Muscle layer of colon (tissue), 2 donors: ENCODE data around the gene FHOD1.

Experiments
- H3K27ac ChIP-seq: one replicate; pipeline ENCODE4 v1.7.0; 2013; ENCODE audit warnings: low read depth, mild to moderate bottlenecking, low read length, moderate library complexity
- H3K27me3 ChIP-seq, 2 donors: one replicate each; pipeline ENCODE4 v1.7.0; 2013; ENCODE audit warnings: low read length in 2 of 2, mild to moderate bottlenecking in 2 of 2; ENCODE audit not compliant: insufficient read depth in 2 of 2, control insufficient read depth in 1 of 2
- H3K36me3 ChIP-seq: one replicate; pipeline ENCODE4 v1.7.0; 2013; ENCODE audit warnings: mild to moderate bottlenecking, low read length; ENCODE audit not compliant: insufficient read depth
- H3K4me1 ChIP-seq: one replicate; pipeline ENCODE4 v1.7.0; 2013; ENCODE audit warnings: mild to moderate bottlenecking, low read length; ENCODE audit not compliant: insufficient read depth
- H3K4me3 ChIP-seq, 2 donors: one replicate each; pipeline ENCODE4 v1.7.0; 2013; ENCODE audit warnings: low read length in 2 of 2, low read depth in 1 of 2, mild to moderate bottlenecking in 1 of 2, moderate library complexity in 1 of 2
- H3K9ac ChIP-seq: one replicate; pipeline ENCODE4 v1.7.0; 2013; ENCODE audit warnings: low read length
- H3K9me3 ChIP-seq: one replicate; pipeline ENCODE4 v1.7.0; 2013; ENCODE audit warnings: mild to moderate bottlenecking, low read length
- donor health status: abdominal sarcoma.
- donor health status: Adenocarcinoma of cecum.

FHOD1 gene

DNA sequence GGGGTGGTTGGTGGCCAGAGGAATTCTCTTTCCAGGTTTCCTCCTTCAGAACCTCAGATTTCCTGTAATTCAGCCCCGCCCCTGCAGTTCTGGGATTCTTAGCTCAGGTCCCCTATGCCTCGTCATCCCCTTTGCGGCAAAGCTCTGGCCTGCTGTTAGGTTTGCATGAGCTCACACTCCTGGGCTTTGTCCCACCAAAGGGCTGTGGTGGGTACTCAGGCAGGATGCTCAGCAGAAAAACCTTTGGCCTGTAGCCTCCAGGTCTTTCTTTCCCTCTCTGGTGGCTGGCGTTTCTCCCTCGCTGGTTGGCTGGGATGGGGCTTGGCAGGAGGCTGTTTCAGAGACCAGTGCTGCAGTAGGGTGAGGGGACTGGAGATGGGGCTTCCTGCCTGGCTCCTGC is 22.5 kb upstream of the FHOD1 start:
- H3K36me3 ChIP-seq, result no peaks in the 10 kb centered on the region
- no peak overlapping the region for H3K9ac ChIP-seq
- no peak overlapping the region for H3K4me3 ChIP-seq

DNA sequence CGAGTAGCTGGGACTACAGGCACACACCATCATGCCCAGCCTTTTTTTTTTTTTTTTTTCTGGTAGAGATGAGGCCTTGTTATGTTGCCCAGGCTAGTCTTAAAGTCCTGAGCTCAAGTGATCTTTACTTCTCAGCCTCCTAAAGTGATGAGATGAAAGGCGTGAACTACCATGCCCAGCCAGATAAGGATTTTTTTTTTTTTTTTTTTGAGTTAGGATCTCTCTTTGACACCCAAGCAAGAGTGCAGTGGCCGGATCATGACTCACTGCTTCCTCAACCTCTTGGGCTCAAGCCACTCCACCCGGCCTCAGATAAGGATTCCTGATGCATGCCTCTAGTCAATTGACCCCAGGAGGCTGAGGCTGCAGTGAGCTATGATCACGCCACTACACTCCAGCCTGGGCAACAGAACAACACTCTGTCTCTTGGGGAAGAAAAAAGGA is 20.9 kb upstream of the FHOD1 start:
- no peaks in the 10 kb centered on the region for H3K4me1 ChIP-seq
- no peak overlapping the region for H3K4me3 ChIP-seq
- H3K27me3 ChIP-seq, result no peaks in the 10 kb centered on the region
- H3K27ac ChIP-seq, result no peak overlapping the region
- H3K9ac ChIP-seq, result no peak overlapping the region
- no peaks in the 10 kb centered on the region for H3K36me3 ChIP-seq
- H3K9me3 ChIP-seq, result no peaks in the 10 kb centered on the region

More for the DNA sequence above, 22.5 kb upstream of the FHOD1 start:
- Histone ChIP-seq H3K9me3 (no peaks in the 10 kb centered on the region), H3K27ac (no peak overlapping the region), H3K27me3 (no peaks in the 10 kb centered on the region), H3K4me1 (no peaks in the 10 kb centered on the region)

GRCh38 chr16:67265834-67266233 is 18.6 kb upstream of the FHOD1 start:
- H3K27ac ChIP-seq, result no peak overlapping the region
- no peak overlapping the region for H3K4me3 ChIP-seq
- no peaks in the 10 kb centered on the region for H3K4me1 ChIP-seq
- no peaks in the 10 kb centered on the region for H3K9me3 ChIP-seq
- no peaks in the 10 kb centered on the region for H3K27me3 ChIP-seq
- H3K36me3 ChIP-seq, result no peaks in the 10 kb centered on the region
- H3K9ac ChIP-seq, result no peak overlapping the region

DNA sequence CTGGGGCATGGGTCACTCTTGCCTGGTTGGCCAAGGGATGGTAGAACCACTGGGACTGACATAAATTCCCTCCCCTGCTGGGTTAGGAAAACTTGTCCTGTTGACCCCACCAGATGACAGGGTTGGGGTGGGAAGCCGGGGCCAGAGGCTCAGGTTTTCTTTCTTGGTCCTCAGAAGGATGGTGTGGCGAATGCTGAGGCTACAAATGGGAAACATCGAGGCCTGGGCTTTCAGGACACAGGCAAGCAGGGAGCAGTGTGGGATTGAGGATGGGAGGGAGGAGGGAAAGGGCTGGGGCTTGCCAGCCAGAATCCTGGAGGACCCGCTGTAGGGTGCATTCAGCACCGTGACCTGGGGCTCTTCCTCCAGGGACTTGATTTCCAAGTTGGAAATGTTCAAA is 17.6 kb upstream of the FHOD1 start:
- no peaks in the 10 kb centered on the region for H3K4me1 ChIP-seq
- no peaks in the 10 kb centered on the region for H3K36me3 ChIP-seq
- H3K9ac ChIP-seq, result no peak overlapping the region
- no peaks in the 10 kb centered on the region for H3K27me3 ChIP-seq
- H3K4me3 ChIP-seq, result no peak overlapping the region
- H3K27ac ChIP-seq, result no peak overlapping the region
- no peaks in the 10 kb centered on the region for H3K9me3 ChIP-seq

DNA sequence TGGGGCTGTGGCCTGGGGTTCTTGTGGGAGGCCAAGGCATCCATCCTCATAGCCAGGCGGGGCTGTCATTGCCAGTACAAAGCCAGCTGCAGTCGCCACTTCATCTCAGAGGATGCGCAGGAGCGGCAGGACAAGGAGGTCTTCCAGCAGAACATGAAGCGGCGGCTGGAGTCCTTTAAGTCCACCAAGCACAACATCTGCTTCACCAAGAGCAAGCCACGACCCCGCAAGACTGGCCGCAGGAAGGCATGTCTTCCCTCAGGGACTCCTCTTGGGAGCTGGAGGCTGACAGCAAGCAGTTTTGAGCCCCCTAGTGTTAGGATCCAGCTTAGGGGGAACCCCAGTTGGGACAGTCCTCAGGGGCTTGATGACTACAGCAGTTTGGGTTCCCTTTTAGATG is 17.0 kb upstream of the FHOD1 start:
- Histone ChIP-seq H3K27me3 (no peaks in the 10 kb centered on the region), H3K9ac (no peak overlapping the region), H3K36me3 (no peaks in the 10 kb centered on the region), H3K4me1 (no peaks in the 10 kb centered on the region), H3K9me3 (no peaks in the 10 kb centered on the region), H3K27ac (no peak overlapping the region), H3K4me3 (no peak overlapping the region)

GRCh38 chr16:67263201-67263600 is 15.9 kb upstream of the FHOD1 start:
- Histone ChIP-seq H3K27me3 (no peaks in the 10 kb centered on the region), H3K36me3 (no peaks in the 10 kb centered on the region), H3K4me3 (no peak overlapping the region), H3K27ac (no peak overlapping the region), H3K4me1 (no peaks in the 10 kb centered on the region), H3K9me3 (no peaks in the 10 kb centered on the region), H3K9ac (no peak overlapping the region)

DNA sequence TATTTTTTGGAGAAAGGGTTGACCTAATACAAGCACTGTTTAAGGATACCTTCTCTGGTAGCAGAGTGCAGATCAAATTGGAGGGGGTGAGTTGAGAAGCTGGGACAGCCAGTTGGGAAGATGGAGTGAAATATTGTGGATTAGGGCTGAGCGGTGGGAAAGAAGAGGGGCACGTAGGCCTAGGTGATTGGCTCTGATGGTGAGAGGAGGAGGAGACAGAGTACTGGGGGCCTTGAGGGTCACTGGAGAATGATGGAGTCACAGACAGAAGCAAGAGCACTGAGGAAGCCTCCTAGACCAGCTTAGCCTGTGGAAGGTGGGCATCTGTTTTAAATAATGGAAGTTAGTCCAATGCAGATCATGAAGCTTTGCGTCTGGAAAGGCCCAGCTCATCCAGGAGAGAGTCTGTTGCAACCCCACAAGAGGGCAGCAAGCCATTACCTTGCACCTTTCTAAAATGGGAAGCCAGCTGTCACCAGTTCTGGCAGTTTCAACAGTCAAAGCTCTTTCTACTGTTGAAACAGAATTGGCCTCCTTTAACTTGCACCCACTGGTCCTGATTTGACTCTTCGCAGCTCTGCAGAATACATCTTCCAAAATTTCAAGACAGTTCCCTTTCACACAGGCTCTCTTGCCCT is 13.3 kb upstream of the FHOD1 start:
- Histone ChIP-seq H3K4me3 (no peak overlapping the region), H3K9ac (no peak overlapping the region), H3K4me1 (no peaks in the 10 kb centered on the region), H3K9me3 (no peaks in the 10 kb centered on the region), H3K36me3 (no peaks in the 10 kb centered on the region), H3K27me3 (peaks cover 0 to 8% of the 10 kb centered on the region in 2 donors), H3K27ac (no peak overlapping the region)

DNA sequence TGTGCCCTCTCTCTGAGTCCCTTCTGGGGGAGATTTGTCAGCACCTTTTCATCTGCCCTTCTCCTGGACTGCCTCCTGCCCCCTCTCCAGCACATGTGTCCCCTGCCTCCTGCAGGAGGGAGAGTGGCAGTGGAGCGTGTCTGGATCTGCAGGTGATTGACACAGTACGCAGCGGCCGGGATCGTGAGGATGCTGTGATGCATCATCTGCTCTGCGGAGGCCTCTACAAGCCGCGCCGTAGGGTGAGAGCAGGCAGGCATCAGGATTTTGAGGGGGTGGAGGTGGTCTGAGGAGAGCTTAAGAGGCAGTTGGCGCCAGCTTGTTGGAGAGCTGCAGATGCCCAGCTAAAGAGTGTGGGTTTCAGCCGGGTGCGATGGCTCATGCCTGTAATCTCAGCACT is 12.4 kb upstream of the FHOD1 start:
- H3K9me3 ChIP-seq, result no peaks in the 10 kb centered on the region
- no peaks in the 10 kb centered on the region for H3K36me3 ChIP-seq
- no peak overlapping the region for H3K4me3 ChIP-seq
- peaks cover 0 to 13% of the 10 kb centered on the region in 2 donors for H3K27me3 ChIP-seq
- no peak overlapping the region for H3K27ac ChIP-seq
- H3K9ac ChIP-seq, result no peak overlapping the region
- no peaks in the 10 kb centered on the region for H3K4me1 ChIP-seq

GRCh38 chr16:67258161-67258835 is 11.0 kb upstream of the FHOD1 start:
- H3K9me3 ChIP-seq, result no peaks in the 10 kb centered on the region
- H3K9ac ChIP-seq, result no peak overlapping the region
- no peak overlapping the region for H3K4me3 ChIP-seq
- no peaks in the 10 kb centered on the region for H3K36me3 ChIP-seq
- no peaks in the 10 kb centered on the region for H3K4me1 ChIP-seq
- H3K27ac ChIP-seq, result no peak overlapping the region
- peaks cover 0 to 13% of the 10 kb centered on the region in 2 donors for H3K27me3 ChIP-seq

GRCh38 chr16:67257486-67258160 is 10.3 kb upstream of the FHOD1 start:
- H3K9me3 ChIP-seq, result no peaks in the 10 kb centered on the region
- no peak overlapping the region for H3K4me3 ChIP-seq
- no peaks in the 10 kb centered on the region for H3K4me1 ChIP-seq
- no peak overlapping the region for H3K9ac ChIP-seq
- H3K36me3 ChIP-seq, result no peaks in the 10 kb centered on the region
- no peak overlapping the region for H3K27ac ChIP-seq
- peaks cover 0 to 17% of the 10 kb centered on the region in 2 donors for H3K27me3 ChIP-seq

DNA sequence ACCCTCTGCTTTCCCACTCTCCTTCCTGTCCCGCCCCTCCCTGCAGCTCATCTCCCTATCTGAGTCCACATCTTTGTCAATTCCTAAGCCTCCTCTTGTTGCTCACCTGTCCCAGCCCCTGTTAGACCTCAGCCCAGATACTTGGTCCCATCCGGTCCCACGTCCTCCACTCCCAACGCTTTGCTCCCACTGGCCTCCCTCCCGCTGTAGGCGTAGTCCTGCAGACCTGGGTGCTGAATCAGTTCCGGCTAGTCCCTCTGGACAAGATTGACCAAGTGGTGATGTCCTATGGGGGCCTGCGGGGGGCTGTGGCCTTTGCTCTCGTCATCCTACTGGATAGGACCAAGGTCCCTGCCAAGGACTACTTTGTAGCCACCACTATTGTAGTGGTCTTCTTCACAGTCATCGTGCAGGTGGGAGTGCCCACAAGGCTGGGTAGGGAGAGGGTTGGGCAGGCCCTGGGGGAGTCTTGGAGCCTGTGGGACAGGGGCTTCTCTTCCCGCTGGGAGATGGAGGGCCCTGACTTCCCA is 9.5 kb upstream of the FHOD1 start:
- Histone ChIP-seq H3K27ac (no peak overlapping the region), H3K27me3 (peaks cover 0 to 24% of the 10 kb centered on the region in 2 donors), H3K36me3 (no peaks in the 10 kb centered on the region), H3K4me3 (no peak overlapping the region), H3K9me3 (no peaks in the 10 kb centered on the region), H3K9ac (no peak overlapping the region), H3K4me1 (no peaks in the 10 kb centered on the region)
